ENCODE measurements around the gene TMEM120B. TPM values are rescaled to one million over a fixed set of nuclear protein-coding genes. Genes with fewer than 3 reads are reported as not detected.
"Not testable (repeated sequence)": the region's sequence is repeated elsewhere in the genome, so short reads cannot be mapped to it uniquely, and the experiment has no call there.

Gene TMEM120B
- total RNA-seq, 2 experiments from 2014 or later, result 12.4 to 21.5 TPM

DNA sequence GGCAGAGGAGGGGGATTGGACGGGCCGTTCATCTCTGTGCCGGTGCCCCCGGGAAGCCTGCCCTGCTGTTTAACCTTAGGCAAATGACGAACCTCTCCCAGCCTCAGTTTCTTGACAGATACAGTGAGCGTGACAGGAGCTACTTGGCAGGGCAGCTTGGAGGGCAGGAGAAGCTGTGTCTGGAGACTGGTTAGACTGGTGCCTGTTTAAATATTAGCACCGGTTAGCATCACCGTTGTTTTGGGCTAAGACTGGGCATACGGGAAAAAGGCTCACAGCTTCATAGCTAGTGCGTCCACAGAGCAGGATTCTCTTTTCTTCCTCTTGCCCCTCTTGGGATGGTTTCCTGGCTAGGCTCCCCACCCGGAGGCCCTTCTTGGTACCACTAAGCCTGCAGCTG is 42.3 kb downstream of the TMEM120B start:
- Histone ChIP-seq H4K20me1 (ENCODE audit: insufficient read depth, low read length) (no peaks in the 10 kb centered on the region), H3K9me3 (ENCODE audit: low read length) (no peaks in the 10 kb centered on the region), H3K79me2 (ENCODE audit: insufficient read depth, low read depth, low read length) (no peaks in the 10 kb centered on the region), H3K36me3 (ENCODE audit: insufficient read depth, low read length) (peaks cover 20% of the 10 kb centered on the region), H3K4me3 (ENCODE audit: low read depth, low read length, poor library complexity, severe bottlenecking) (no peak overlapping the region), H2AFZ (ENCODE audit: low read length) (no peak overlapping the region), H3K4me1 (ENCODE audit: insufficient read depth, low read length, poor library complexity, severe bottlenecking) (no peaks in the 10 kb centered on the region), H3K27ac (ENCODE audit: low read depth, low read length, poor library complexity, severe bottlenecking) (no peak overlapping the region), H3K4me2 (ENCODE audit: low read length) (no peak overlapping the region), H3K9me2 (ENCODE audit: insufficient read depth, low read length) (no peaks in the 10 kb centered on the region)
- DNase-seq (ENCODE audit: low spot score), result no peak
- TF ChIP-seq CTCF (conservative IDR thresholded peaks at IDR 0.05; ENCODE audit: low read length) (no peak), EZH2phosphoT487 (IDR thresholded peaks at IDR 0.05; ENCODE audit: borderline replicate concordance, low read depth, low read length) (no peak)
- no TSS peak for BruUV-seq (replicated peaks)
- POLR2A ChIA-PET, result no interaction called here
- intact Hi-C loops (cut with micrococcal nuclease; ENCODE audit: unreplicated experiment), result no loop called here
- CTCF ChIA-PET (ENCODE audit: unreplicated experiment), result interaction anchor here (0.7 kb wide), 1 partner anchor 42 kb away, joined by 7 read pairs; no protein-coding TSS in a partner anchor

- CTCF ChIA-PET (ENCODE audit: unreplicated experiment), result interaction anchor here (0.7 kb wide), 1 partner anchor 42 kb away, joined by 7 read pairs; no protein-coding TSS in a partner anchor
Observed at GRCh38 chr12:121755591-121755990, 43.0 kb downstream of the TMEM120B start.

GRCh38 chr12:121758536-121758935 is 46.0 kb downstream of the TMEM120B start:
- H4K20me1 ChIP-seq (ENCODE audit: insufficient read depth, low read length); H3K36me3 ChIP-seq (ENCODE audit: insufficient read depth, low read length); H3K9me3 ChIP-seq (ENCODE audit: low read length); DNase-seq (ENCODE audit: low spot score); H3K4me2 ChIP-seq (ENCODE audit: low read length); H3K27ac ChIP-seq (ENCODE audit: low read depth, low read length, poor library complexity, severe bottlenecking); H3K4me3 ChIP-seq (ENCODE audit: low read depth, low read length, poor library complexity, severe bottlenecking); H2AFZ ChIP-seq (ENCODE audit: low read length); CTCF ChIA-PET (ENCODE audit: unreplicated experiment); POLR2A ChIA-PET; H3K9me2 ChIP-seq (ENCODE audit: insufficient read depth, low read length); H3K4me1 ChIP-seq (ENCODE audit: insufficient read depth, low read length, poor library complexity, severe bottlenecking); intact Hi-C loops (cut with micrococcal nuclease; ENCODE audit: unreplicated experiment); BruUV-seq (replicated peaks); H3K79me2 ChIP-seq (ENCODE audit: insufficient read depth, low read depth, low read length): not testable (repeated sequence)

More at GRCh38 chr12:121755591-121755990, 43.0 kb downstream of the TMEM120B start:
- Histone ChIP-seq H3K36me3 (ENCODE audit: insufficient read depth, low read length) (peaks cover 13% of the 10 kb centered on the region), H3K27ac (ENCODE audit: low read depth, low read length, poor library complexity, severe bottlenecking) (no peak overlapping the region), H3K9me2 (ENCODE audit: insufficient read depth, low read length) (no peaks in the 10 kb centered on the region), H2AFZ (ENCODE audit: low read length) (no peak overlapping the region), H3K4me1 (ENCODE audit: insufficient read depth, low read length, poor library complexity, severe bottlenecking) (no peaks in the 10 kb centered on the region), H3K4me3 (ENCODE audit: low read depth, low read length, poor library complexity, severe bottlenecking) (no peak overlapping the region), H4K20me1 (ENCODE audit: insufficient read depth, low read length) (no peaks in the 10 kb centered on the region), H3K4me2 (ENCODE audit: low read length) (no peak overlapping the region), H3K9me3 (ENCODE audit: low read length) (no peaks in the 10 kb centered on the region), H3K79me2 (ENCODE audit: insufficient read depth, low read depth, low read length) (no peaks in the 10 kb centered on the region)
- POLR2A ChIA-PET, result no interaction called here
- intact Hi-C loops (cut with micrococcal nuclease; ENCODE audit: unreplicated experiment), result no loop called here
- DNase-seq (ENCODE audit: low spot score), result no peak
- TSS peak; percentile 46 for BruUV-seq (replicated peaks)
- TF ChIP-seq CTCF (conservative IDR thresholded peaks at IDR 0.05; ENCODE audit: low read length), result no peak
- no peak for TF ChIP-seq EZH2phosphoT487 (IDR thresholded peaks at IDR 0.05; ENCODE audit: borderline replicate concordance, low read depth, low read length)

All from OCI-LY7 (cell line).